OCI-LY1 (cell line): ENCODE measurements around the gene PGAP1.

Experiments
- H2AFZ ChIP-seq: fragments of 200-600 bp; sonication (generic), shearing (Covaris generic); 2 replicates; pipeline ENCODE4 v1.6.0; 2014; ENCODE audit warnings: antibody characterized with exemption, mild to moderate bottlenecking, low read length
- H3F3A ChIP-seq: fragments of 200-600 bp; sonication (generic), shearing (Covaris generic); 2 replicates; pipeline ENCODE4 v1.6.0; 2014; ENCODE audit warnings: mild to moderate bottlenecking, antibody characterized with exemption, low read length, moderate library complexity; ENCODE audit not compliant: insufficient read depth
- H3K27ac ChIP-seq: fragments of 200-600 bp; sonication (generic); 2 replicates; pipeline ENCODE4 v1.5.1; 2014; ENCODE audit warnings: low read length, mixed run types, mild to moderate bottlenecking, low read depth; ENCODE audit not compliant: poor library complexity, severe bottlenecking
- H3K27me3 ChIP-seq: fragments of 200-600 bp; sonication (generic); 2 replicates; pipeline ENCODE4 v1.6.0; 2014; ENCODE audit warnings: antibody characterized with exemption, mild to moderate bottlenecking, low read length, moderate library complexity; ENCODE audit not compliant: insufficient read depth
- H3K36me3 ChIP-seq: fragments of 200-600 bp; sonication (generic); 2 replicates; pipeline ENCODE4 v1.6.1; 2014; ENCODE audit warnings: mild to moderate bottlenecking, antibody characterized with exemption, low read length, moderate library complexity, mixed read lengths; ENCODE audit not compliant: insufficient read depth
- H3K4me1 ChIP-seq: fragments of 200-600 bp; sonication (generic); 2 replicates; pipeline ENCODE4 v1.5.1; 2014; ENCODE audit warnings: mild to moderate bottlenecking, low read length, moderate library complexity; ENCODE audit not compliant: insufficient read depth, severe bottlenecking
- H3K4me2 ChIP-seq: fragments of 200-600 bp; sonication (generic), shearing (Covaris generic); 2 replicates; pipeline ENCODE4 v1.6.1; 2014; ENCODE audit warnings: low read length
- H3K4me3 ChIP-seq: fragments of 200-600 bp; sonication (generic); 2 replicates; pipeline ENCODE4 v1.5.1; 2014; ENCODE audit warnings: low read length, low read depth, mild to moderate bottlenecking, mixed read lengths; ENCODE audit not compliant: poor library complexity, severe bottlenecking
- H3K79me2 ChIP-seq: fragments of 200-600 bp; shearing (Covaris generic); 2 replicates; pipeline ENCODE4 v1.6.1; 2016; ENCODE audit warnings: mixed run types, low read length, mixed read lengths; ENCODE audit not compliant: insufficient read depth
- H3K9ac ChIP-seq: fragments of 200-600 bp; sonication (generic), shearing (Covaris generic); 2 replicates; pipeline ENCODE4 v1.6.1; 2014; ENCODE audit warnings: mild to moderate bottlenecking, low read length, mixed read lengths
- H3K9me2 ChIP-seq: fragments of 200-600 bp; sonication (generic), shearing (Covaris generic); 2 replicates; pipeline ENCODE4 v1.6.1; 2014; ENCODE audit warnings: low read depth, mild to moderate bottlenecking, low read length, mixed read lengths
- H3K9me3 ChIP-seq: fragments of 200-600 bp; shearing (Covaris generic); 2 replicates; pipeline ENCODE4 v1.6.1; 2014; ENCODE audit warnings: low read length, mixed read lengths
- H4K20me1 ChIP-seq: fragments of 200-600 bp; sonication (generic), shearing (Covaris generic); 2 replicates; pipeline ENCODE4 v1.6.0; 2016; ENCODE audit warnings: mild to moderate bottlenecking, low read length; ENCODE audit not compliant: insufficient read depth
- CTCF ChIP-seq: fragments of 200-600 bp; sonication (generic), shearing (Covaris generic); IDR thresholded peaks from 2 replicates; pipeline ENCODE4 v1.5.1; 2017; ENCODE audit warnings: mild to moderate bottlenecking, antibody characterized with exemption, low read length, moderate library complexity, mixed read lengths
- EZH2 ChIP-seq: fragments of 200-600 bp; sonication (generic), shearing (Covaris generic); IDR thresholded peaks from 2 replicates; pipeline ENCODE4 v1.8.0; 2017; ENCODE audit warnings: borderline replicate concordance, mixed run types, mild to moderate bottlenecking, antibody characterized with exemption, low read length, moderate library complexity, mixed read lengths

Gene PGAP1

GRCh38 chr2:196951973-196952372 is 25.5 kb upstream of the PGAP1 start:
- Histone ChIP-seq H3K36me3 (no peaks in the 10 kb centered on the region), H3K27ac (no peak overlapping the region), H3K4me2 (no peak overlapping the region), H4K20me1 (no peaks in the 10 kb centered on the region), H3K4me3 (no peak overlapping the region), H3K27me3 (no peaks in the 10 kb centered on the region), H2AFZ (no peak overlapping the region), H3K79me2 (no peaks in the 10 kb centered on the region), H3K9me3 (no peaks in the 10 kb centered on the region), H3F3A (no peaks in the 10 kb centered on the region; the same call in 1 of the 2 replicates), H3K9ac (no peak overlapping the region), H3K4me1 (no peaks in the 10 kb centered on the region), H3K9me2 (no peaks in the 10 kb centered on the region)
- no peak for TF ChIP-seq CTCF
- no peak for TF ChIP-seq EZH2

DNA sequence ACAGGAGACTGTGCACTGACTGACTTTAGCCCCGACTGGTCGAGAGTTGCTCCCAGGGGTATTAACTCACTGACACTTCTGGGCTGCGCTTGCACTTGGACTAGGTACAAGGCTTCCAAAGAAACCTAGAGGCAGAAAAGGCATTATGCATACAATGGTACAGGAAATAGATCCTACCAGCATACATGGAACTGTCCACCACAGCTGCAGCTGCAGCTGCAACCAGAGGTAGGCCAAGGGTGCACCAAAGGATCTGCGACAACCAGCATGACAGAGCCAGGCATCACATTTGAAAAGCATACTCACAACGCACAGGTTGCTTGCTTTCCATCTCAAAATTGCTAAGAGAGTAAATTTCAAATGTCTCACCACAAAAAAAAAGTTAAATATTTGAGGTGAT is 22.6 kb upstream of the PGAP1 start:
- H3K4me1 ChIP-seq, result no peaks in the 10 kb centered on the region
- no peak overlapping the region for H3K4me2 ChIP-seq
- no peaks in the 10 kb centered on the region for H3K9me3 ChIP-seq
- H2AFZ ChIP-seq, result no peak overlapping the region
- TF ChIP-seq EZH2, result no peak
- TF ChIP-seq CTCF, result no peak
- H3K27me3 ChIP-seq, result no peaks in the 10 kb centered on the region
- H3K36me3 ChIP-seq, result no peaks in the 10 kb centered on the region
- no peak overlapping the region for H3K9ac ChIP-seq
- no peaks in the 10 kb centered on the region; the same call in 1 of the 2 replicates for H3F3A ChIP-seq
- no peaks in the 10 kb centered on the region for H3K9me2 ChIP-seq
- H3K27ac ChIP-seq, result no peak overlapping the region
- no peaks in the 10 kb centered on the region for H3K79me2 ChIP-seq
- H4K20me1 ChIP-seq, result no peaks in the 10 kb centered on the region
- no peak overlapping the region for H3K4me3 ChIP-seq

DNA sequence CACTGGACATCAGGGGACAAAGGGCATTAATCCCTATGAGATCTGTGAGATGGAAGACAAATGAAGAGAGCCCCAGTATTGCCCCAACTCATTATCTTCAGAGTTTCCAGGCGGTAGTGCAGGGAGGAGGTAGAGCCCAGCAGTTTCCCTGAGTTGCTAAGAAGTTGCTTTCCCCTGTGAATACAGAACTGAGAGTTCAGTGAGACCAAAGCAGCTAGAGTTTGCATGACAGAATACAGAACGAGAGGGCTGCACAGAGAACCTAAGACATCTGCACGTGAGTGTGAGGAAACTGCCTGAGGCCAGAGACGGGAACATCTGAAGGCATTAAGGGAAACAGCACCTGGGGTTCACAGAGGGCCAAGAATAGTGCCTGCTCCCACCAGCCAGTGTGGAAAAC is 18.1 kb upstream of the PGAP1 start:
- Histone ChIP-seq H3K27ac (no peak overlapping the region), H3K79me2 (no peaks in the 10 kb centered on the region), H3K4me2 (no peak overlapping the region), H3K36me3 (no peaks in the 10 kb centered on the region), H3K9ac (no peak overlapping the region), H4K20me1 (no peaks in the 10 kb centered on the region), H3F3A (no peaks in the 10 kb centered on the region), H3K9me2 (no peaks in the 10 kb centered on the region), H3K4me3 (no peak overlapping the region), H3K27me3 (no peaks in the 10 kb centered on the region), H3K4me1 (peaks cover 9% of the 10 kb centered on the region), H2AFZ (no peak overlapping the region), H3K9me3 (no peaks in the 10 kb centered on the region)
- TF ChIP-seq CTCF (no peak), EZH2 (no peak)
